Left renal cortex interstitium (tissue), 4 donors: ENCODE results near the gene CCNYL1. TPM values are rescaled to one million over a fixed set of nuclear protein-coding genes. Genes with fewer than 3 reads are reported as not detected.

Source experiments
- DNase-seq, 4 donors: peaks; one replicate each; pipeline ENCODE4 v3.0.0-alpha.2; 2013; ENCODE audit warnings: low read depth in 4 of 4, low spot score in 2 of 4, missing footprints in 1 of 4
- polyA plus RNA-seq, 4 donors: library from polyadenylated mRNA; unstranded; fragments of 120-200 nt; gene quantifications; one replicate each; pipeline ENCODE4 v1.2.1, GENCODE V29; 2013; ENCODE audit not compliant: insufficient read length in 4 of 4

Gene CCNYL1
- polyA plus RNA-seq, 4 donors: 14.9 to 22.4 (median 19.1) TPM

DNA sequence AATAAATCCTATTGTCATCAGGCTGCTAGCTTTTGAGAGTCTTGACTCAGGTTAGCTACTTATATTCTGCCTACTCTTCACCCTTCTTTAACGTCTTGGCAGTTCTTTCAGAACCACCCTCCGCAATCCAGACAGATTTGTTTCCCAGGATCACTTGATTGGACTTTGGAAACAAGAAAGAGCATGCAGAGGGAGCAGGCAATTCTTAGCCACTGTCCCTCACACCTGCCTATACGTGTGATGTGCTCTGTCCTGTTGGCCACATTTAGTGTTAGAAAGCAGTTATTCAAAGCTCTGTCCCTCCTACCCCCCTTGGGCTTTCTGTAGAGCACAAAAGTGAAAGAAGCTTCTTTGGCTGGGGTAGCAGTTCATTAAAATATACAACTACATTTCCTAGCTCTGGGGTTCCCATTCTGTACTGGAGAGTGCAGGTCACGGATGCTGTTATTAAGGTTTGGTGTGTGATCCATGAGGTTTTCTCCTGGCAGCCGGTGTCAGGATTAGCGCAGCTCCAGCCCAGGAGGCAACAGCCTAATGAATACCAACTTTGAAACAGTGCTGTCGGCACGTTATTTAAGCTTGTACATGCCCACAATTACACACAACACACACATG is 52.0 kb downstream of the CCNYL1 start:
- no peak for DNase-seq

DNA sequence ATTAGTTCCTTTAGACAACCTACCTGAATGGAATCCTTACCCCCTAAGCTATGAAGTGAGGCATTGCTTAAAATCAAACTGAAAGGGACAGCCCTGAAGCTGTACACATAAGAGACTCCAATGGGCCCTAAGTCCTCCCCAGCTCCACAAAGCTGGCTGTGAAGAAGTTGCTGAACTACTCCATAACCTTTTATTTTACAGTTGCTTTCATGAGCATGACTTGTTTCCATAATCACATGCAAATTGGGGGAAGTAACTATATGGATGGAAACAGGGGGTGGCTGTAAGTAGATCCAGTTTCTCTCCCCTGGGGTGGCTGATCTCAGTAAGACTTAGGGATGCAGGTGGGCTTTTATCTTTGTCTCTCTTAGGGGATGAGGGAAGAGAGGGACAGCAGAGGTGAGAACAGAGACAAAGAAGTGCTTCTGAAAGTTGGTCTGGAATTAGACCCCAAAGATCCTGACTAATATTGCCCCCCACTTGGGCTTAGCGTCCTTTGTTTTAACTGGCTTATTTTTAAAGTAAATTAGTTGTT is 52.7 kb downstream of the CCNYL1 start:
- DNase-seq: no peak

DNA sequence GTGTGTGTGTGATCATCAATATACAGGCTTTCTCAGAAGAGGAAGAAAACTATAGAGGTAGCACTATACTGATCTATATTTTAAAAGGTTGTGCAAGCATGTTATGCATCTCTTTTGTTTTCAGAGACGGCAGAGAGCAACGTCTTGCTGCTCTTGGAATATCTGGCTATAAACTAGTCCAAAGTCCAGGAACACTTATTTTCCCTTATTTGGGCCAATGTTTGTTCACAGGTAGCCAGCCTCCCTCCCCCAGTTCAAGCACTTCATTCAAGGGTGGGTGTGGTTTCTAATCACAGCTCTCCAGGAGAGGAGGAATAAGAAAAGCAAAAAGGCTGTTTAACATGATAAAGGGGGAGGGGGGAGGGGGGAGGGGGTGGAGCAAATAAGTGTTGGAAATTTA is 54.1 kb downstream of the CCNYL1 start:
- DNase-seq: no peak

DNA sequence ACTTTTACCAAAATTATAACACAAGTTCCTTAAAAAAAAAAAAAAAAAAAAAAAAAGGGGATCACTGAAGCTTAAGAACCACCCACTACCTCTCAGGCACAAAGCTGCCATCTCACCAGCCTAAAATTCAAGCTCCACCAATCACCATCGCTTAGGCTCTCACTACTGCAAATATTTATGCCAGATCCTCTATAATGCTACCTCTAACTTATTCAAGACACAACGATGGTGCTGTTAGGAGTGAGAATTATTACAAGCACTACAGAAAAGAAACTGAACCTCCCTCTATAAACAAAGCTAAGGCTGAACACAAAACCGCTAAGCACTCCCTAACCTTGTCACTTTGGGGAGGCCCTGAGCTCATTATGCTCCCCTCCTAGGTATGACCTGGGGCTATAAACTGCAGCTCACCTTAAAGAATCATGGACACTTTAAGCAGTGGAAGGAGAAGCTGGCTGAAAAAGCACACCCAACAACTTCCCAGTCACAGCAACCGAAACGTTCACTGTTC is 54.7 kb downstream of the CCNYL1 start:
- DNase-seq: no peak

- no peak for DNase-seq
These were observed 55.4 kb downstream of the CCNYL1 start for GRCh38 chr2:207766697-207767460.

DNA sequence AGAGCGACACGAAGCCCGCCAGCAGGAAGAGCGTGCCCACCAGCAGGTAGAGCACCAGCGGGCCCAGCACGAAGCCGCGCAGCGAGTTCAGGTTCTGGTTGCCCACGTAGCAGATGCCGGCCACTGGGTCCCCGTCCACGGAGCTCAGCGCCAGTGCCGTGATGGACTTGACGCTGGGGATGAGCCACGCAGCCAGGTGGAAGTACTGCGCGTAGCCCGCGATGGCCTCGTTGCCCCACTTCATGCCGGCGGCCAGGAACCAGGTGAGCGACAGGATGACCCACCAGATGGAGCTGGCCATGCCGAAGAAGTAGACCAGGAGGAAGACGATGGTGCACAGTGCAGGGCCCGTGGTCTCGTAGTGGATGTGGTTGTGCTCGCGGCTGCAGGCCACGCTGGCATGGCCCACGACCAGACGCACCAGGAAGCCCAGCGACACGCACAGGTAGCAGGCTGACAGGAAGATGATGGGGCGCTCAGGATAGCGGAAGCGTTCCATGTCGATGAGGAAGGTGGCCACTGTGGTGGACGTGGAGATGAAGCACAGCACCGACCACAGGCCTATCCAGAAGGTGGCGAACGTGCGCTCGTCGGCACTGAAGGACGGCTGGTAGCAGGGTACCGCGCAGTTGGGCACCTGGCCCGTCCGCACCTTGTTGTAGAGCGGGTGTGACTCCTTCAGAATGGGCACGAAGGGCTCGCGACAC is 56.2 kb downstream of the CCNYL1 start:
- DNase-seq: no peak

GRCh38 chr2:207768168-207768865 is 56.9 kb downstream of the CCNYL1 start:
- DNase-seq: peak in 1 of 4 donors; percentile 24

GRCh38 chr2:207768866-207769596 is 57.6 kb downstream of the CCNYL1 start:
- no peak for DNase-seq

- DNase-seq: no peak
These were observed 59.4 kb downstream of the CCNYL1 start for GRCh38 chr2:207770602-207771404.

DNA sequence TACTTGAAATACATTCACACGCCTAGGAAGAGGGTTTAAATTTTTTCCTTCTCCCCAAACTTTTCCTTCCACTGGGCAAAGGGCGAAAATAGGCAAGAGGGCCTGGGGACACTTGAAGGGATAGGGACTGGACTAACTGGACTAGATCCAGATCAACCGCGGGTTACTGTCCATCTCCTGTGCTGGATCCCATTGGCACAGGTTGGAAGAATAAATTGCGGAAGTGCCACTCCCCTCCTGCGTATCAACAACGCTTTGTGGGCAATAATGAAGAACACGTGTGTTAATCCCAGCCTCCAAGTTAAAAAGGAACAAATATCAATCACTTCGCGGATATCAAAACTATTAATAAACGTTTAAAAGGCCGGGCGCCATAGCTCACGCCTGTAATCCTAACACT is 60.0 kb downstream of the CCNYL1 start:
- no peak for DNase-seq

GRCh38 chr2:207772081-207772843 is 60.8 kb downstream of the CCNYL1 start:
- no peak for DNase-seq

DNA sequence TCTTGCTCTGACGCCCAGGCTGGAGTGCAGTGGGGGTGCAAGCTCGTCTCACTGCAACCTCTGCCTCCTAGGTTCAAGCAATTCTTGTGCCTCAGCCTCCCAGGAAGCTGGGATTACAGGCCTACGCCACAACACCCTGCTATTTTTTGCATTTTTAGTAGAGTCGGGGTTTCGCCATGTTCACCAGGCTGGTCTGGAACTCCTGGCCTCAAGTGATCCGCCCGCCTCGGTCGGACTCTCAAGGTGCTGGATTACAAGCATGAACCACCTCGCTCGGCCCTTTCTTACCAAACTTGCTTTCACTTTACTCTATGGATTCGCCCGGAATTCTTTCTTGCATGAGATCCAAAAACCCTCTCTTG is 61.4 kb downstream of the CCNYL1 start:
- DNase-seq: no peak

- DNase-seq: no peak
These were observed 64.0 kb downstream of the CCNYL1 start for GRCh38 chr2:207775473-207775872.

DNA sequence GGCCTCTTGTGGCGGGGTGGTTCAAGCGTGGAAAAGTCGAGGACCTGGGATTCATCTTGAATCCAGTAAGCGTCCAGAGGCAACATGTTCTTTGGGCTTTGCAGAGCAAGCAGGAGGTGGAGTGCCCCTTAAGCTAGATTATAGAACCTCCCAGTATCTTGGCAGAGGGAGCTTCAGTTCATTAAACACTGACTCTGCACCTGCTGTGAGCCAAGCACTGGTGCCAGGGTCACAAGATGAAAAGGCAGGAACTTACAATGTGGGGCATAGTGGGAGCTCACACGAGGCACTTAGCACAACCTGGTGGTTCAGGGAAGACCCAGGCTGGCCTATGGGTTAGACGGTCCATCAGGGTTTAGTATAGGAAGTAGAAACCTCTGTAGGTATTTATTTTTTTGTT is 65.7 kb downstream of the CCNYL1 start:
- no peak for DNase-seq

DNA sequence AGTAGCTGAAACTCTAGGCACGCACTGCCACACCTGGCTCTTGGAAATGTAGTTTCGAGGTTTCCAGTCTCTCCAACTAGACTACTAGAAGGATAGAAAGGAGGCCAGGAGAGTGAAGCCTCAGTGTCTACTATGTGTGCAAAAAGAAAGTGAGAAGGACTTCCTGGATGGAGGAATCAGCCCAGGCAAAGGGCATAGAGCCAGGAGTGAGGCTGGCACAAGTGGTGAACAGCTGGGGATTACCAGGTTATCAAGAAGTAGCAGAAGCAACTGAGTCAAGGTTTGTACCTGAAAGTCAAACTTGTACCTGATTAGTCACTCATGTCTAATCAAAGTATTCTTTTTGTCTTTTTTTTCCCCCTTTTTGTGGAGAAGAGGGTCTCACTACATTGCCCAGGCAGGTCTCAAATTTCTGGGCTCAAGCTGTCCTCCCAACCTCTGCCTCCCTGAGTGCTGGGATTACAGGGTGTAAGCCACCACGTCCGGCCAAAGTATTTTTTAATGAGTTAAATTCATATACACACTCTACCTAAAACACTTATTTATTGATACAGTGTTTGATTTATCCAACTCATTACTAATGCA is 67.0 kb downstream of the CCNYL1 start:
- DNase-seq: no peak

DNA sequence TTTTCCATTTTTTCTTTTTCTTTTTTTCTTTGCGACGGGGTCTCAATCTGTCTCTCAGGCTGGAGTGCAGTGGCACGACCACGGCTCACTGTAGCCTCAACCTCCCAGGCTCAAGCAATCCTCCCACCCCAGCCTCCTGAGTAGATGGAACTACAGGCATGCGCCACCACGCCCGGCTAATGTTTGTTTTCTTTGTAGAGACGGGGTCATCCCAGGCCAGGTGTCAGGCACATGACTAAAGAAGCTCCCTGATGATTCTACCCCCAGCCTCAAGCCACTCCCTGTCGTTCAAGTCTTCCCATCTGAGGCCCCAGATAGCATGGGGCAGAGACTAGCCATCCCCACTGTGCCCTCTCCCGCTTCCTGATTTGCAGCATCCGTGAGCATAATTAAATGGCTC is 68.1 kb downstream of the CCNYL1 start:
- no peak for DNase-seq

DNA sequence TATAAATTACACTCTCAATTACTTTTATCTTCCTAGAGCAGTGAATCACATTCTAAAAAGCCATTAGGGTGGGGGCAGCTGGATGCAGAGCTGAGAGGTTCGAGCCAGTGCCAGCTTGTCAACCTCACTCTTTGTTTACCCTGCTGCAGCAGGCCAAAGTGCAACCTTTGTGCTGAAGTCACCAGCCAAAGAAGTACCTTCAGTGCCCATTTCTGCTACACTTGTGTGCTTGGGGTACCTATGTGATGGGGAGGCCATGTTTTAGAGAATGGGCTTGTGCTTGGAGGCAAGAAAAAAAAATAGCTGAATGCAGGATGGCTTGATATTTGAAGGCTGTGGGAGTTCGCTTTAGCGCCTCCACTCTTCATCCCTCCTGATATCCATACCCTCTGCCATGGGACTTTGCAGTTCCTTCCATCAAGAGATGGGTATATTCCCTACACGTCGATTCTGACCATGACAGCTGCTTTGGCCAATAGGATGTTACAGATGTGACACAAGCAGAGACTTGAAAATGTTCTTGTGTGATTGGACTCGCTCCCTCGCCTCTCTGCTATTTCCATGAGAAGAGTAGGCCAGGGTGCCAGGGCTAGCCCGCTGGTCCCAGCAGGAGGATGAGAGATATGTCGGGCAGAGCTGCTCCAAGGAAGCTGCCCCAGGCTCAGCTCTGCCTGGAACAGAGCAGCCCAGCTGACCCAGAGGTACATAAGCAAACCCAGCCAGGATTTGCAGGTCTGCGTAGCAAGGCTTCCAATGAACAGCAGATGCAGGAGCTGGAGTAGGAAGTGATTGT is 71.0 kb downstream of the CCNYL1 start:
- DNase-seq: no peak
